GM10266 (cell line): ENCODE data around the gene TMEM87A.
"Not testable (repeated sequence)": the region's sequence is repeated elsewhere in the genome, so short reads cannot be mapped to it uniquely, and the experiment has no call there.

ENCODE experiments used
- DNase-seq: peaks from one replicate; pipeline ENCODE4 v3.0.0; 2012; ENCODE audit errors: extremely low spot score
- TF ChIP-seq, protein P1 (sequence below): IDR thresholded peaks from 2 replicates; pipeline ENCODE4 v1.5.1; 2012; ENCODE audit warnings: mild to moderate bottlenecking, low read depth; ENCODE audit not compliant: control insufficient read depth, insufficient read depth; ENCODE audit errors: missing control alignments

The TMEM87A gene

GRCh38 chr15:42232606-42233005, 40.6 kb downstream of the TMEM87A start:
- TF ChIP-seq, protein P1, sequence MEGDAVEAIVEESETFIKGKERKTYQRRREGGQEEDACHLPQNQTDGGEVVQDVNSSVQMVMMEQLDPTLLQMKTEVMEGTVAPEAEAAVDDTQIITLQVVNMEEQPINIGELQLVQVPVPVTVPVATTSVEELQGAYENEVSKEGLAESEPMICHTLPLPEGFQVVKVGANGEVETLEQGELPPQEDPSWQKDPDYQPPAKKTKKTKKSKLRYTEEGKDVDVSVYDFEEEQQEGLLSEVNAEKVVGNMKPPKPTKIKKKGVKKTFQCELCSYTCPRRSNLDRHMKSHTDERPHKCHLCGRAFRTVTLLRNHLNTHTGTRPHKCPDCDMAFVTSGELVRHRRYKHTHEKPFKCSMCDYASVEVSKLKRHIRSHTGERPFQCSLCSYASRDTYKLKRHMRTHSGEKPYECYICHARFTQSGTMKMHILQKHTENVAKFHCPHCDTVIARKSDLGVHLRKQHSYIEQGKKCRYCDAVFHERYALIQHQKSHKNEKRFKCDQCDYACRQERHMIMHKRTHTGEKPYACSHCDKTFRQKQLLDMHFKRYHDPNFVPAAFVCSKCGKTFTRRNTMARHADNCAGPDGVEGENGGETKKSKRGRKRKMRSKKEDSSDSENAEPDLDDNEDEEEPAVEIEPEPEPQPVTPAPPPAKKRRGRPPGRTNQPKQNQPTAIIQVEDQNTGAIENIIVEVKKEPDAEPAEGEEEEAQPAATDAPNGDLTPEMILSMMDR = no peak
- no peak for DNase-seq

GRCh38 chr15:42231088-42231487, 42.1 kb downstream of the TMEM87A start:
- DNase-seq = no peak
- TF ChIP-seq, protein P1 = no peak

- DNase-seq = not testable (repeated sequence)
Measured at GRCh38 chr15:42228981-42229380, 44.3 kb downstream of the TMEM87A start.

DNA sequence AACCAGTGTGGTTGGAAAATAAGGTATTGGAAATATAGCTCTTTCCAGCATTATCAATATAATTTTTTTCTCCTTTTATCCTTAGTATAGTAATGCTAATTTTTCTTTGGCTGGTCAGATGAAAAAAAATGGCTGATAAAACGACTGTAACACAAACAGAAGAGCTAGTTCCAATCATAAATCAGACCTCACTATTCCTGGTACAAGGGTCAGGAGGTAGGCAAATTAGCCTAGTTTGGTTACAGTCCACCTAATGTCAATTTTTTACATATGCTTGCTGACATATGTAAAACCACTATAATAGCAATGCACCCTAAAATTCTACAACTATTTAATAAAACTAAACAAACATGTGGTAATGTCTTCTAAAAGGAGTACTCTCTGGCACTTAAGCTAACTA, 45.2 kb downstream of the TMEM87A start:
- TF ChIP-seq, protein P1 = no peak
- DNase-seq = no peak

DNA sequence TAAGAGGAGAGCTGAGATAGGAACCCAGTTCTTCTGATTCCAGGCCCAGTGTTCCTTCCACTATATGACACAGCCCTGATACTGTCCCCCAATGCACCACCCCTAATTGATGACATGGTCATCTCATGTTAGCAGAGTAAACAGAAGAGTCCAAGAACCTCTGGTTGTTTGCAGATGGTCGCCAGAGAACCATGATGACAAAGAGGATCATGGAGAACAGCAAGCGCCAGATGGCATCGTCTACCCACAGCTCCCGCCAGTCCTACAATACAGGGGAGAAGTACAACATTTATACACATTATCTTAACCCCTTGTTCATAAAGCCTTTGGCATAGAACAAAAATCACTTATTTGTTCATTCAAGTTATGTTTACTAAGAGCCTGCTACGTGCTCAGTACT, 46.6 kb downstream of the TMEM87A start:
- TF ChIP-seq, protein P1 = no peak

GRCh38 chr15:42220216-42220615, 53.0 kb downstream of the TMEM87A start:
- TF ChIP-seq, protein P1 = no peak
- no peak for DNase-seq

More for the DNA sequence above, 46.6 kb downstream of the TMEM87A start:
- no peak for DNase-seq

- TF ChIP-seq, protein P1 = no peak
- no peak for DNase-seq
Measured at GRCh38 chr15:42218953-42219592, 54.2 kb downstream of the TMEM87A start.

- TF ChIP-seq, protein P1 = no peak
- no peak for DNase-seq
Measured at GRCh38 chr15:42217568-42217967, 55.7 kb downstream of the TMEM87A start.
